ENCODE data around the gene KLF15. TPM values are rescaled to one million over a fixed set of nuclear protein-coding genes. Genes with fewer than 3 reads are reported as not detected.
A peak's percentile ranks its signal among the peaks of the same experiment; 100 is the strongest.

Gene KLF15
- total and polyA plus RNA-seq, 5 donors, result 24.0 to 38.4 (median 33.4) TPM

DNA sequence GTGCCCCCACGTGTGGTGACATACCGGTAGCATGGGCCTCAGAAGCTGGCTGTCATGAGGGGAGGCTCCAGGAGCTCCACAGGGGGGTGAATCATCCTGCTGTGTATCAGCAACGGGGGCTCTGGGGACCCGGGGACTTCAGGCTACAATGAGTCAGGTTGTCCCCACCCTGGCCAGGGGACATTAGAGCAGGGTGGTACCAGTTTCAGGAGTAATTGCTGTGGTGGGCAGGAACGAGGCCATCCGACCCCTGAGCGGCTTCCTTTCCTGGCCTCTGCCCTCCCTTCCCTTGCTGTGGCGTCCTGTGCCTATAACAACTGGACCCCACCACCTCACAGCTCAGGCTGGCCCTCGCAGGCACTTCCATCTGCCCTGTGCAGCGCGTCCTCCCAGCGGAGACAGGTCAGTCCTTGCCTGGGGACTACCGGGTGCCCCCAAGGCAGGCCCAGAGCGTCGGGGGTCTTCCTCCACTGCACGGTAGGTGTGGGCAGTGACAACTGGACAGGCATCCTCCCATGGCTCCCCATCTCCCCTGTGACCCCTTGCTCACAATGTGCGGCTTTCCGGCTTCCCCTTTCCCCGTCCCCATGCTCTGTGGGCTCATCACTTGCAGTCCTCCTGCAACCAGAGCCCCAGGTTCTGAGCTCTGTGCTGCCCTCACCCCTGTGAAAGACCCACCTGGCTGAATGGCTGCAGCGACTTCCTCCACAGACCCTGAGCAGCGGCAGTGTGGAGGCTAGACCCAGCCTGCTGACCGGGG, 57.0 kb downstream of the KLF15 start:
- H3K4me1 ChIP-seq (ENCODE audit: control insufficient read depth, insufficient read depth, low read length), result no peaks in the 10 kb centered on the region
- H3K27ac ChIP-seq (ENCODE audit: low read length), result no peak overlapping the region
- no peak overlapping the region for H3K4me3 ChIP-seq (ENCODE audit: low read length)
- WGBS, result 86% methylated on average over 22 of the region's 22 CpGs
- DNase-seq, result no peak
- no peaks in the 10 kb centered on the region for H3K27me3 ChIP-seq (ENCODE audit: control insufficient read depth, insufficient read depth)
- intact Hi-C loops (cut with DNase I), result loop anchor here in 1 of 4 donors (5.0 kb wide), 1 partner anchor 47 kb away; no protein-coding TSS in a partner anchor
- peak; percentile 49 to 60 for ATAC-seq
- H3K9me3 ChIP-seq (ENCODE audit: control insufficient read depth, low read length), result no peaks in the 10 kb centered on the region

GRCh38 chr3:126295407-126295939, 61.7 kb downstream of the KLF15 start:
- DNase-seq (no peak), ATAC-seq (no peak)
- H3K9me3 ChIP-seq (ENCODE audit: control insufficient read depth, low read length), result no peaks in the 10 kb centered on the region
- intact Hi-C loops (cut with DNase I), result no loop called here
- H3K27ac ChIP-seq (ENCODE audit: low read length), result no peak overlapping the region
- 86% methylated on average over 4 of the region's 4 CpGs for WGBS
- H3K4me3 ChIP-seq (ENCODE audit: low read length), result no peak overlapping the region
- H3K27me3 ChIP-seq (ENCODE audit: control insufficient read depth, insufficient read depth), result no peaks in the 10 kb centered on the region
- no peaks in the 10 kb centered on the region for H3K4me1 ChIP-seq (ENCODE audit: control insufficient read depth, insufficient read depth, low read length)

GRCh38 chr3:126294211-126294808, 62.9 kb downstream of the KLF15 start:
- Histone ChIP-seq H3K4me3 (ENCODE audit: low read length) (no peak overlapping the region), H3K27ac (ENCODE audit: low read length) (peak overlapping the region; percentile 26), H3K9me3 (ENCODE audit: control insufficient read depth, low read length) (no peaks in the 10 kb centered on the region), H3K4me1 (ENCODE audit: control insufficient read depth, insufficient read depth, low read length) (no peaks in the 10 kb centered on the region), H3K27me3 (ENCODE audit: control insufficient read depth, insufficient read depth) (no peaks in the 10 kb centered on the region)
- intact Hi-C loops (cut with DNase I), result no loop called here
- no peak for ATAC-seq
- WGBS, result 76% methylated on average over 10 of the region's 10 CpGs
- no peak for DNase-seq

DNA sequence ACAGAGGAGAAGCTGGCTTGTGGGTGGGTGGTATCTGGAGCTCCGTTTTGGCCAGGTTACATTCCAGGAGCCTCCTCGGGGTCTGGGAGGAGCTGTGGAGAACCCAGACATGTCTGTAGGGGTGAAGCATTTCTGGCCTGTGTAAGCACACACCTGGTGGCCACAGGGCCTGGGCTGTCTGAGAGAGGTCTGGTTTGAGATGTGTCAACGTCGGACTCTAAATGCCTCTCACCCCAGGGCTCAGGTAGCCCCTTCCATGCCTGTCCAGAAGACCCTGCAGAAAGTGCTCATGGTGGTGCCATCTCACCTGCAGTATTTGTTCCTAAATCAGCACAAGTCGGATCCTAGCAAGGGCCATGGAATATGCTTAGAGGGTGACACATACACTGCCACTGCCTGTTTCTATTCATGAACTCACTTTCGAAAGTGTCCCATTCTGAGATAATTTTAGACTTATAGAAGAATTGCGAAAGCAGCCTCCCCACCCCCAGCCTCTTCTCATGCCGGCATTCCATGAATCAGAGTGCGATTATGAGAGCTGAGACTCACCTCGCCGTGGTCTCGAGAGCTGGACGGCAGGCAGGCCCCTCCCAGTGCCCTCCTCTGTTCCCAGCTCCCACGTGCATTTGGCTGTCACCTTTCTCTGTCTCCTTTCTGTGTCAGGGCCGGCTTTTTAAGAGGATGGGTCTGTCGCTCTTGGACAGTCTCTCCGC, 63.7 kb downstream of the KLF15 start:
- H3K4me3 ChIP-seq (ENCODE audit: low read length), result no peak overlapping the region
- peak; percentile 87 to 91 for ATAC-seq
- H3K27ac ChIP-seq (ENCODE audit: low read length), result peak overlapping the region; percentile 26
- 60% methylated on average over 17 of the region's 17 CpGs for WGBS
- peak; percentile 64 to 74 (median 73) for DNase-seq
- no peaks in the 10 kb centered on the region for H3K9me3 ChIP-seq (ENCODE audit: control insufficient read depth, low read length)
- H3K27me3 ChIP-seq (ENCODE audit: control insufficient read depth, insufficient read depth), result no peaks in the 10 kb centered on the region
- intact Hi-C loops (cut with DNase I), result no loop called here
- no peaks in the 10 kb centered on the region for H3K4me1 ChIP-seq (ENCODE audit: control insufficient read depth, insufficient read depth, low read length)

Other genes starting within 250 kb of the KLF15 start
- 10 to 100 TPM in 2 of 4 donors, 1 to 10 TPM in 2; 7.5 to 16.3 (median 12.5) TPM for gene ALDH1L1, start 176.8 kb downstream of the KLF15 start, total RNA-seq
- gene ALDH1L1, start 176.8 kb downstream of the KLF15 start, polyA plus RNA-seq, result 11.0 TPM
- gene CFAP100, start 37.5 kb upstream of the KLF15 start, total RNA-seq, result not detected
- not detected for gene CFAP100, start 37.5 kb upstream of the KLF15 start, polyA plus RNA-seq
- gene ZXDC, start 118.5 kb upstream of the KLF15 start, total RNA-seq, result 10 to 100 TPM; 17.8 to 21.6 (median 19.7) TPM
- gene ZXDC, start 118.5 kb upstream of the KLF15 start, polyA plus RNA-seq, result 8.2 TPM
- gene UROC1, start 160.4 kb upstream of the KLF15 start, total RNA-seq, result not detected
- gene UROC1, start 160.4 kb upstream of the KLF15 start, polyA plus RNA-seq, result not detected
- under 1 TPM in 3 of 4 donors, not detected in 1; 0.19 to 0.59 (median 0.34) TPM for gene CHST13, start 166.7 kb upstream of the KLF15 start, total RNA-seq
- 0.11 TPM for gene CHST13, start 166.7 kb upstream of the KLF15 start, polyA plus RNA-seq
- gene C3orf22, start 201.5 kb upstream of the KLF15 start, total RNA-seq, result not detected
- not detected for gene C3orf22, start 201.5 kb upstream of the KLF15 start, polyA plus RNA-seq